ENCODE results near the gene TGFBR3. TPM values are rescaled to one million over a fixed set of nuclear protein-coding genes. Genes with fewer than 3 reads are reported as not detected.

The TGFBR3 gene
- total RNA-seq, 1 donor from 2014 or later = 2.5 TPM

DNA sequence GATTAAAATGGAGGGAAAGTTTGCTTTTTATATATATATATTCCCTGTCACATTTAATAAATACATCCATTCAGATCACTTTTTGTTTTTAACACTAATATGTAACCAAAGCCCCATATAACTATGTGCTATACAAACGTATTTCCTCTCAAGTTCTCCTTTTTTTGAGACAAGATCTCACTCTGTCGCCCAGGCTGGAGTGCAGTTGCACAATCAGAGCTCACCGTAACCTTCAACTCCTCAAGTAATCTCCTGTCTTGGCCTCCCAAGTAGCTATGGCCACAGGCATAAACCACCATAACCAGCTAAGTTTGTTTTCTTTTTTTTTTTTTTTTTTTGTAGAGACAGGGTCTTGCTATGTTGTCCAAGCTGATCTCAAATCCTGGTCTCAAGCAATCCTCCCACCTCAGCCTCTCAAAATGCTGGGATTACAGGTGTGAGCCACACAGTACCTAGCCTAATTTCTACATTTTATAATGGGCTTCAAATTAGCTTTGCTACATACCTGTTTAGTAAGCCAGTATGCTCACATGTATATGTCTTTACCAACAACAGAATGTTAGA, 120.0 kb downstream of the TGFBR3 start:
- Histone ChIP-seq H3K79me2 (ENCODE audit: insufficient read depth, low read length) (no peaks in the 10 kb centered on the region), H2AFZ (ENCODE audit: low read depth, low read length) (no peak overlapping the region), H3K27ac (ENCODE audit: low read depth, low read length) (no peak overlapping the region), H3K4me3 (ENCODE audit: insufficient read depth, low read depth, low read length) (no peak overlapping the region), H3K36me3 (ENCODE audit: insufficient read depth, low read length) (no peaks in the 10 kb centered on the region), H3K27me3 (ENCODE audit: insufficient read depth, low read length) (no peaks in the 10 kb centered on the region), H3K4me1 (ENCODE audit: insufficient read depth, low read length) (peaks cover 5% of the 10 kb centered on the region), H3K4me2 (ENCODE audit: low read length) (no peak overlapping the region), H4K20me1 (ENCODE audit: insufficient read depth, low read length) (no peaks in the 10 kb centered on the region), H3K9ac (ENCODE audit: low read length) (no peak overlapping the region), H3K9me3 (ENCODE audit: insufficient read depth, low read depth, low read length) (no peaks in the 10 kb centered on the region)
- H3K27me3 Mint-ChIP-seq (ENCODE audit: low read depth, unreplicated experiment) = peaks cover 6% of the 10 kb centered on the region
- peaks cover 16% of the 10 kb centered on the region for H3K4me1 Mint-ChIP-seq (ENCODE audit: low read depth, unreplicated experiment)
- H3K9me3 Mint-ChIP-seq (ENCODE audit: unreplicated experiment) = no peaks in the 10 kb centered on the region
- FAIRE-seq (no peak), DNase-seq (ENCODE audit: low read depth) (no peak)
- H3K36me3 Mint-ChIP-seq (ENCODE audit: low read depth, unreplicated experiment) = no peaks in the 10 kb centered on the region
- TF ChIP-seq, protein P1, sequence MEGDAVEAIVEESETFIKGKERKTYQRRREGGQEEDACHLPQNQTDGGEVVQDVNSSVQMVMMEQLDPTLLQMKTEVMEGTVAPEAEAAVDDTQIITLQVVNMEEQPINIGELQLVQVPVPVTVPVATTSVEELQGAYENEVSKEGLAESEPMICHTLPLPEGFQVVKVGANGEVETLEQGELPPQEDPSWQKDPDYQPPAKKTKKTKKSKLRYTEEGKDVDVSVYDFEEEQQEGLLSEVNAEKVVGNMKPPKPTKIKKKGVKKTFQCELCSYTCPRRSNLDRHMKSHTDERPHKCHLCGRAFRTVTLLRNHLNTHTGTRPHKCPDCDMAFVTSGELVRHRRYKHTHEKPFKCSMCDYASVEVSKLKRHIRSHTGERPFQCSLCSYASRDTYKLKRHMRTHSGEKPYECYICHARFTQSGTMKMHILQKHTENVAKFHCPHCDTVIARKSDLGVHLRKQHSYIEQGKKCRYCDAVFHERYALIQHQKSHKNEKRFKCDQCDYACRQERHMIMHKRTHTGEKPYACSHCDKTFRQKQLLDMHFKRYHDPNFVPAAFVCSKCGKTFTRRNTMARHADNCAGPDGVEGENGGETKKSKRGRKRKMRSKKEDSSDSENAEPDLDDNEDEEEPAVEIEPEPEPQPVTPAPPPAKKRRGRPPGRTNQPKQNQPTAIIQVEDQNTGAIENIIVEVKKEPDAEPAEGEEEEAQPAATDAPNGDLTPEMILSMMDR (IDR thresholded peaks at IDR 0.05; ENCODE audit: insufficient read depth, low read depth, low read length) = no peak
- no peak overlapping the region for H3K4me3 Mint-ChIP-seq (ENCODE audit: unreplicated experiment)
- no peak overlapping the region for H3K27ac Mint-ChIP-seq (ENCODE audit: unreplicated experiment)

DNA sequence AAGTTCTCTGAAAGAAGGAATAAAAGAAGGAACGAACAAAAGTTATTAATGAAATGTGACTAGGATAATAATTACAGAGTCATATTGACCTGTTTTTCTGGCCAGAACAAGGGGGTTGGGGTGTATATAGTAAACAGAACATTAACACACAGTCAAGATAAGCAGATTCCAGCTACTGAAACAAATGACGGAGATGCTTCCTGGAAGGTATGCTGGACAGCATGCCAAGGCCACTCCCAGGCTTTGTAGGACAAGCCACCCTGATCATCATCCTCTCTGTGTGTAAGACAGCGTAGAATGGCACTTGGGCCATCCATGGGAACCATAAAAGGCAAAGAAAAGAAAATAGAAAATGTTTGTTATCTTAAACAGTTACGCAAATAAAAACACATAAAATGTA, 120.7 kb downstream of the TGFBR3 start:
- H3K36me3 Mint-ChIP-seq (ENCODE audit: low read depth, unreplicated experiment) = no peaks in the 10 kb centered on the region
- DNase-seq (ENCODE audit: low read depth) = no peak
- Histone ChIP-seq H2AFZ (ENCODE audit: low read depth, low read length) (no peak overlapping the region), H3K9ac (ENCODE audit: low read length) (no peak overlapping the region), H3K4me3 (ENCODE audit: insufficient read depth, low read depth, low read length) (no peak overlapping the region), H3K4me2 (ENCODE audit: low read length) (no peak overlapping the region), H4K20me1 (ENCODE audit: insufficient read depth, low read length) (no peaks in the 10 kb centered on the region), H3K27me3 (ENCODE audit: insufficient read depth, low read length) (no peaks in the 10 kb centered on the region), H3K79me2 (ENCODE audit: insufficient read depth, low read length) (no peaks in the 10 kb centered on the region), H3K9me3 (ENCODE audit: insufficient read depth, low read depth, low read length) (no peaks in the 10 kb centered on the region), H3K27ac (ENCODE audit: low read depth, low read length) (no peak overlapping the region), H3K36me3 (ENCODE audit: insufficient read depth, low read length) (no peaks in the 10 kb centered on the region), H3K4me1 (ENCODE audit: insufficient read depth, low read length) (peaks cover 5% of the 10 kb centered on the region)
- peaks cover 16% of the 10 kb centered on the region for H3K4me1 Mint-ChIP-seq (ENCODE audit: low read depth, unreplicated experiment)
- FAIRE-seq = no peak
- H3K27me3 Mint-ChIP-seq (ENCODE audit: low read depth, unreplicated experiment) = peaks cover 6% of the 10 kb centered on the region
- no peak overlapping the region for H3K27ac Mint-ChIP-seq (ENCODE audit: unreplicated experiment)
- no peaks in the 10 kb centered on the region for H3K9me3 Mint-ChIP-seq (ENCODE audit: unreplicated experiment)
- TF ChIP-seq, protein P1 (IDR thresholded peaks at IDR 0.05; ENCODE audit: insufficient read depth, low read depth, low read length) = no peak
- TF ChIP-seq EZH2 (IDR thresholded peaks at IDR 0.05; ENCODE audit: insufficient read depth, low read length) = no peak
- H3K4me3 Mint-ChIP-seq (ENCODE audit: unreplicated experiment) = no peak overlapping the region

DNA sequence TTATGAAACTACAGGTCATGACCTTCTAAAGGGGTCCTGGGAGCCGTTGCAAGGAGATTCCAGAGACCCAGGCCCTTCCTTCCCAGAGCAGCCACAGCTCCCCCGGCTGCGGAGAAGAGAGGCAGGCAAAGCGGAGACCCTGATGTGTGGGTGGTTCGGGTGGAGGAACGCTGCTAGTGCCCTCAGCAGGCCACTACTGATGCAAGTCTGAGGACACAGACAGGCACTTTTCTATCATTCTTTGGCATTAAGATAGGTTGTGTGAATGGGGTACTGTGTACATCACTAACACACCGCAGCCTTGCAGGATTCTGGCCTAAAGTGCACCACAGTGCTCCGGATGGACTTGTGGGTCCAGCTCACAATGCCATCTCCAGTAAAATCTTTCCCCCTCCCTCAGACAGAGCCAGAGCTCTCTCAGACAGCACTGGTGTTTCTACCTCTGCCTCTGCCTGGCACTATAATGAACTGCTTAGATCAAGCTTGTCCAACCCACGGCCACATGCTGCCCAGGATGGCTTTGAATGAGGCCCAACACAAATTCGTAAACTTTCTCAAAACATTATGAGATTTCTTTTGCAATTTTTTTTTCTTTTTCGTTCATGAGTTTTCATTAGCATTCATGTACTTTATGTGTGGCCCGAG, 121.4 kb downstream of the TGFBR3 start:
- no peaks in the 10 kb centered on the region for H3K27me3 ChIP-seq (ENCODE audit: insufficient read depth, low read length)
- H3K27ac Mint-ChIP-seq (ENCODE audit: unreplicated experiment) = peak overlapping the region; percentile 21
- no peaks in the 10 kb centered on the region for H3K79me2 ChIP-seq (ENCODE audit: insufficient read depth, low read length)
- no peaks in the 10 kb centered on the region for H3K9me3 Mint-ChIP-seq (ENCODE audit: unreplicated experiment)
- H4K20me1 ChIP-seq (ENCODE audit: insufficient read depth, low read length) = no peaks in the 10 kb centered on the region
- H3K9ac ChIP-seq (ENCODE audit: low read length) = no peak overlapping the region
- FAIRE-seq (no peak), DNase-seq (ENCODE audit: low read depth) (no peak)
- TF ChIP-seq, protein P1 (IDR thresholded peaks at IDR 0.05; ENCODE audit: insufficient read depth, low read depth, low read length) = no peak
- TF ChIP-seq EZH2 (IDR thresholded peaks at IDR 0.05; ENCODE audit: insufficient read depth, low read length) = no peak
- H3K36me3 ChIP-seq (ENCODE audit: insufficient read depth, low read length) = no peaks in the 10 kb centered on the region
- H3K9me3 ChIP-seq (ENCODE audit: insufficient read depth, low read depth, low read length) = no peaks in the 10 kb centered on the region
- peaks cover 15% of the 10 kb centered on the region for H3K4me1 Mint-ChIP-seq (ENCODE audit: low read depth, unreplicated experiment)
- H3K27me3 Mint-ChIP-seq (ENCODE audit: low read depth, unreplicated experiment) = peaks cover 6% of the 10 kb centered on the region
- H2AFZ ChIP-seq (ENCODE audit: low read depth, low read length) = no peak overlapping the region
- H3K36me3 Mint-ChIP-seq (ENCODE audit: low read depth, unreplicated experiment) = no peaks in the 10 kb centered on the region
- no peak overlapping the region for H3K4me3 ChIP-seq (ENCODE audit: insufficient read depth, low read depth, low read length)
- no peak overlapping the region for H3K4me2 ChIP-seq (ENCODE audit: low read length)
- no peak overlapping the region for H3K4me3 Mint-ChIP-seq (ENCODE audit: unreplicated experiment)
- no peak overlapping the region for H3K27ac ChIP-seq (ENCODE audit: low read depth, low read length)
- H3K4me1 ChIP-seq (ENCODE audit: insufficient read depth, low read length) = peaks cover 5% of the 10 kb centered on the region

Measured in astrocyte (in vitro differentiated cells and primary cell).